Bladder microvascular endothelial cell (primary cell): ENCODE measurements around the gene KRCC1. TPM values are rescaled to one million over a fixed set of nuclear protein-coding genes. Genes with fewer than 3 reads are reported as not detected.

Source experiments
- total RNA-seq: library from RNA; depleted of rRNA; stranded (reverse); fragments of >200 nt; gene quantifications from 2 replicates; pipeline ENCODE4 v1.2.3, GENCODE V29; 2014

The KRCC1 gene
- total RNA-seq, result 10.1 and 11.0 TPM in 2 replicates

DNA sequence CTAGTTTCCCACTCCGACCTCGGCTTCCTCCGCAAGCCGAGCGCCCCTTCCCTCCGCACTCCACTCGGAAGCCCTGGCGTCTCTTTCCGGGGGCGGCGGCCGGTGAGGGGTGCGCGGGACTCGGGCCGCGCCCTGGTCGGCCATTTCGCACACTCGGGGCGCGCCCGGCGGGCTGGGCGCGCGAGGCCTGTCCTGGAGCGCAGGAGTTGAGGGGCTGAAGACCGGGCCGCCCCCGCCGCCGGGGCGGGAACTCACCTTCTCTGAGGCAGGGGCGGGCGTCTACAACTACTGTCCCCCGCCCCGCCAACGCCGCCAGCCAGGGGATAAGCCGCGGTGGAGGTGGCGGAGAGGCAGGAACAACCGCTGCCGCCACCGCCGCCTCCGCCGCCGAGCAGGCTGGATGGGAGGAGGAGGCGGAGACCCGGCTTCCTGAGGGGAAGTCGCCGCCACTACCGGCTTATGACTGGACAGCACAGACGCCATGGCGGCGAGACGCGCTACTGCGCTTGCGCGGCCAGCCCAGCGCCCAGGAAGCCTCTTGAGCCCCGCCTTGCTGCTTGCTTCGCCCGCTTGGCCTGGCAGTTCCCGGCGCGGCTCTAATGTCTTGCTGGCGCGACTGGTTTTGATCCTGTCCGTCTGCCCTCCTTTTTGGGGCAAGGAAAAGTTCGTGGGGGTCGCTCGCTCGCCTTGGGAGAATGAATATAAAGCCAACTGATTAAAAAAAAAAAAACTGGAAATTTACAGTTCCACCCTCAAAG is at the start of gene KRCC1:
Gene KRCC1 (minus strand): TSS at position 413 of the 758 bp plus-strand sequence. CDS start 27,220 bp downstream, outside the sequence.

GRCh38 chr2:88067598-88067997 is 12.0 kb upstream of the KRCC1 start, which contains the start of gene SMYD1:
Gene SMYD1 (plus strand): TSS chr2:88067825. CDS start chr2:88067865, 40 bp downstream.

DNA sequence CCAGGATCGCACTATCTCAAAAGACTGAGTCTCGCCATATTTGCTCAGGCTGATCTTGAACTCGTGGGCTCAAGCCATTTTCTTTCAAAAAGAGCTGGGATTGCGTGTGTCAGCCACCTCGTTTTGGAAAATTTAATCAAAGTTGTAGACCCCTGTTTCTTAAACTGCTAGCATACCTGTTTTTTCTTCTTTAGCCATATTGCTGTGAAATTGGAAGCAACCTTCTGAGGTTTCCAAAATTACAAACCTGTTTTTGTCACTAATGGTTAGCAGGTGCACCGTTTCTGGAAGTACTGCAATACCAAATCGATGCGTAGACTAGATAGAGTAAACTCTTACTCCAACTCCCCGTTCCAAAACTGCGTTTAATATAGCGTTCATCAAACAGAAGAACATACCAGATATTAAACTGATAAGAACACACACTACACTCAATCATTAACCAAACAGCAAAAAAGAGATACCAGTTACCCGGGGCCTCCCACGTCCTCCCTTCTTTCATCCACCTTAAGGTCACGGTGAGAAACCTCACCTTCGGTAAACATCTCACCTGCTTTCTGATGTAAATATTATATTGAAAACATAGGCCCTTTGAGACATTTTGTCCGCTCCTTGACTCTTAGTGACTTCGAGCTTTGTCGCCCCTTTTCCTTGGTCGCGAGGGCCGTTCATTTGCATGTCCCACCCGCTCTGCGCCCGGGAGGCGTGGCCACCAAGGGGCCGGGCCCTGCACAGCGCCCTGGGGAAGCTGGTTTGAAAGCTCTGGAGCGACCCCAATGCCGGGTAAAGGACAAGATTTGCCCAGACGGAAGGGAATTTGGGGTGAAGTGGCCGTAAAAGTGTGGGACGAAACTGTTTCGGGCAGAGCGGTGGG is 39.3 kb downstream of the KRCC1 start, which contains the start of gene RNU2-63P:
Gene RNU2-63P (minus strand): TSS at position 462 of the 874 bp plus-strand sequence.

Other genes starting within 250 kb of the KRCC1 start
- gene RGPD2, start 230.0 kb downstream of the KRCC1 start, total RNA-seq, result 1.1 and 8.2 TPM in 2 replicates
- gene RNU2-63P, start 39.2 kb downstream of the KRCC1 start, total RNA-seq, result 14.6 and 238 TPM in 2 replicates
- gene SMYD1, start 12.0 kb upstream of the KRCC1 start, total RNA-seq, result not detected in 2 replicates
- not detected in 2 replicates for gene FABP1, start 72.3 kb upstream of the KRCC1 start, total RNA-seq
- 0.13 and 0.65 TPM in 2 replicates for gene THNSL2, start 114.6 kb upstream of the KRCC1 start, total RNA-seq